GM19035 (cell line): ENCODE results near the gene ADCY7.

Experiments
- ATAC-seq: cut with Tn5 transposase; IDR thresholded peaks from one replicate; pipeline ENCODE4 v1.9.1; 2021; ENCODE audit not compliant: unreplicated experiment

The ADCY7 gene

DNA sequence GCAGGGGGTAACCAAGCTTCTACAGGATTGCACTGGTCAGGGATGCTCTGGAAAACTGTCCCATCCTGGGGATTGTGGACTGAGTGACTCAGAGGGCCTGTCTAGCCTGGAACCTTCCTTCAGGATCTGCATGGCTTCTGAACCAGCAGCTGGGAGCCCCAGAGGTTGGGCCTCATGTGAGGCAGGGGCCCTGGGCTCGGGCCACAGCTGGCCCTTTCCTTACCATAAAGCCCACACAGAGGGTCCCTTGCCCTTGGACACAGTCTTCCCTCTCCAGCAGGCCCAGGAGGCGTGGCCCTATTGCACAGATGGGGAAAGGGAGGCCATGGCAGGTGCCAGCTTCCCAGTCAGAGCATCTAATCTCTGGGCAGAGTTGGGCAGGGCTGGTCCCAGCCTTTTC, 30.5 kb downstream of the ADCY7 start:
- ATAC-seq: no peak

GRCh38 chr16:50297301-50298074, 31.1 kb downstream of the ADCY7 start:
- ATAC-seq: no peak

DNA sequence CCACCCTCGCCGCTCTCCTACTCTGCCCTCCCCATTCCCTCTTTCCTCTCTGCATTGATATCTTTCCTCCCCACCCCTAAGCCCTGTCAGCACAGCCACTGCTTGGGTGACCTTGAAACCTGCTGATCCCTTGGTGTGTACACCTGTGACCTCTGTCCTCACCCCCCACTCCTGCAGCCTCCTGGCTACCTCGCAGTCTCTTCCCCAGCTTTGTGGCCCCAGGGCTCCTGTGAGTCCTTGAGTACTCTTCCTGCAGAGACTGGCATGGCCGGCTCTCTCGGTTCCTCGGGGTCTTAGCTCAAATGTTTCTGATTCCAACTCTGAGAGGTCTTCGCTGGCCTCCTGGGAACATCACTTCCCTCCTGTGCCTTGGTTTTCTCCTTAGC, 31.7 kb downstream of the ADCY7 start:
- no peak for ATAC-seq

DNA sequence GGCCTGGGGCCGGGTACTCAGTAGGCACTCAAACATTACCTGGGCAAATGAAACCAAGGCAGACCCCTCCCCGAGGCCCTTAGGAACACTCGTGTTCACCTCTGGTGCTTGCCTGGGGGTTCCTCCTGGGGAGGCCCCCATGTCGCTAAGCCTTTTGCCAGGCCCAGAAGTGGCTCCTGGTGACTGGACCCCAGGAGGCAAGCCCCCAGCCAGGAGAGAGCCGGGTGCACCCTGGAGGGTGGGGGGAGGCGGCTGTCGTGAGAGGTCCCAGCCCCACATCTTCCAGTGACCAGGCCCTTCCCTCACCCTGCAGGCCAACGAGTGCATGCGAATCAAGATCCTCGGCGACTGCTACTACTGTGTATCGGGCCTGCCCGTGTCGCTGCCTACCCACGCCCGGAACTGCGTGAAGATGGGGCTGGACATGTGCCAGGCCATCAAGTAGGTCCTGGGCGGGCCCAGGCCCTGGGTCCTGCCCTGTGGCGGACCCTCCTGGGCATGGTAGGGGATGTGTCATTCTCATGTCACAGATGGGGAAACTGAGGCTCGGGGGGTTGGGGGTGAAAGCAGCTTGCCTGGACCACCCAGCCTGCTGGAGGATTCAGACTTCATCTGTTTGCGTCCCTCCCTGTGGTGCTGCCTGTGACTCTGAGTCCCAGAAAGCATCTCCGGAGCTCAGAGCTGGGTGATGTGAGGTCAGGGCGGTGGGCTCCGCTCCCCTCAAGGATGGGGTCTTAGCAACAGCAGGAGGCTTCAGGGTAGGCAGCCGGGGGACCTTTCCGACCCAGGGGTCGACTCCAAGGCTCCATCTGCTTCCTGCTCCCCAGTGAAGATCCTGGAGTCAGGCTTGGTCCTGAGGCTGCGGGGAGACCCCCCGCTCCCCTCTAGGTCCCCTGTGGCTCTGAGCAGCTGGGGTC, 32.5 kb downstream of the ADCY7 start:
- no peak for ATAC-seq

DNA sequence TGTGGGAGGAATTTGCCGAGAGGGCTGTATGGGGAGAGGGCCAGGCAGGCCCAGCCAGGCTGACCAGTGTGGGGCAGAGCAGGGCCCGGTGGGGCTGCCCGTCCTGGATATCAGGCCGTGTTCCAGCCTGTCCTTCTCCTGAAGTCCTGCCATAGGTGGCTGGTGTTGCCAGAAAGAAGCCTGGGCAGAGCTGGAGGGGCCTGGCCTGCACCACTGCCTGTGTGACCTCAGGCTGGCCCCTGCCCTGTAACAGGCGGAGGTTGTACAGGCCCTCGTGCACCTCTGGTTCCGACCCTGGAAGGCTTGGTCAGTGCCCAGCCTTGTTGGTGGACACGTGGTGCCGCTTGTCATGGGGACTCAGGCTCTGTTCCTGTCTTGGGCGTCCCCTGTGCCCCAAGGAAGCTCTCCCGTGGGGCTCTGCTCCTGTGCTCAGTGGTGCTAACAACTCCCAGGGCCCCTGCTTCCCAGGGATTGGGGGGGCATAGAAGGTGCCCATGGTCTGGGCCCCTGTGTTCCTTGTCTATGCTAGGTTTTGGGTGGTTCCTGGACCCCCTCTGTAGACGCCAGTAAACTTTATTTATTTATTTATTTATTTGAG, 33.3 kb downstream of the ADCY7 start:
- no peak for ATAC-seq

DNA sequence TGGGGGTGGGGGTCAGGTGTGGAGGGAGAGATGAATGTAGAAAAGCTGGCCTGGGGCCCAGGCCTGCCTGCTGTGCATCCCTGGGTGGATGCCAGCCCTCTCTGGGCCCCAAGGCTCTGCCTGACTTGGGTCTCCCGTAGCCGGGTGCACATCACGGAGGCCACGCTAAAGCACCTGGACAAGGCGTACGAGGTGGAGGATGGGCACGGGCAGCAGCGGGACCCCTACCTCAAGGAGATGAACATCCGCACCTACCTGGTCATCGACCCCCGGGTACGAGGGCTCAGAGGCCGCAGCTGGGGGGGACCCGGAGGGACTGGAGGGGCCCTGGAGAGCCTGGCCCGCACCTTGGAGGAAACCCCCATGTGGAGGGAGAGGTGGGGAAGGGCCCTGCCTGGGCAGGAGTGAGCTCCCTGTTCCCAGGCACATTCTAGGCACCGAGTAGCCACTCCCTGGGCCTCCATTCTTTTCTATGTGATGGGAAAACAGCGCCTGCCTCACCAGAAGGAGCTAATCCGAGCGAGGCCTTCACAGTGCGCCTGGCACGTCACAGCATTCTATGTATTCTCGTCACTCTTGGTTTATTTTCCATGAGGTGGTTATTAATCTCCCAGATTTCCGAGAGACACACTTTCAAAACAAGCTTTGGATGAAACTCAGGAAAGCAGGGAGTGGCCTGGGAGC, 34.7 kb downstream of the ADCY7 start:
- ATAC-seq: no peak

- no peak for ATAC-seq
These were observed 35.5 kb downstream of the ADCY7 start for GRCh38 chr16:50301626-50302471.

DNA sequence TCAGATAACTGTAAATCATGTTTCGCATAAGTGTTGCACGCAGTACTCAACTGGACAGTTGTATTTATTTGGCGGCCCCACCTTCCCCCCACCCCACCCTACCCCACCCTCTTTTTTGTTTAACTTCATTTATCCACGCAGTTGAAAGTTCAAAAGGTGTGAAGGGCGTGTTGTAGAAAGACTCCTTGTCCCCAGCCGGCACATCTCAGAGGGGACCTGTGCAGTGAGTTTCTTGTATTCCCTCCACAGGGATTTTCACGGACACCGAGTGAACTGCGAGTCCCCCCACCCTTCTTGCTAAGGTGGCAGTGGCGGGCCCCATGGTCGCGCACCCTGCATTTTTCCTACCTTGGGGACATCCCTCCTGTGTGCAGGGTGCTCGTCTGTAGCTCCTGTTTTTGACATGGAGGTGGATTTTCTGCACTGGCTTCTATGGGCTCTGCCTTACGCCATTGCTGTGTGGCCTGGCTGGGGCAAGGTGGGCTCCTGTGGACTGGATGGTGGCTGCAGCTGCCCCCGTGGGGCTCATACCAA, 36.2 kb downstream of the ADCY7 start:
- no peak for ATAC-seq

DNA sequence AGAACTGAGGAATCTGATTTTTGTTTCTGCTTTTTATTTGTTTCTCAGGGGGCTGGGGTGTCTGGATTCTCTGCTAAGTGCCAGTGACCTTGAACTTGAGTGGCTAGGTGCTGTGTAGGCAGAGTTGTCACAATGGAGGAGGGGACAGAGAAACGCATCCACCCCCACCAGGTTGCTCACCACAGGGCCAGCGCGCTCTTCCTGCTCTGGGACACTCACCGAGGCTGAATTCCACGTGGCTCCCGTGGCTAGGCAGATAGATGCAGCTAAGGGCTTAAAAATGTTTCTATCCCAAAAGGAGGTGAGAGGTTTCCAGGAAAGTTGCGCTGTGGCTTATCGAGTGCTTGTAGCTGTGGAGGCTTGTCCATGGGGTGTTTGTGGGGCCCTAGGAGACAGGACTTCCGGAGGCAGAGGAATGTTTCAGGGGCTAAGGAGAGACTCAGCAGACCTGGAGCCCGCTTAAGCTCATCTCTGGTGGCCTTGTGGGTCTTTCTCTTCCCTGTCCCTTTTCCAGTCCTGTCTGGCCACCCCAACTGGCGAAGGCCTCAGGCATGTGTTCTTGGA, 36.8 kb downstream of the ADCY7 start:
- no peak for ATAC-seq

DNA sequence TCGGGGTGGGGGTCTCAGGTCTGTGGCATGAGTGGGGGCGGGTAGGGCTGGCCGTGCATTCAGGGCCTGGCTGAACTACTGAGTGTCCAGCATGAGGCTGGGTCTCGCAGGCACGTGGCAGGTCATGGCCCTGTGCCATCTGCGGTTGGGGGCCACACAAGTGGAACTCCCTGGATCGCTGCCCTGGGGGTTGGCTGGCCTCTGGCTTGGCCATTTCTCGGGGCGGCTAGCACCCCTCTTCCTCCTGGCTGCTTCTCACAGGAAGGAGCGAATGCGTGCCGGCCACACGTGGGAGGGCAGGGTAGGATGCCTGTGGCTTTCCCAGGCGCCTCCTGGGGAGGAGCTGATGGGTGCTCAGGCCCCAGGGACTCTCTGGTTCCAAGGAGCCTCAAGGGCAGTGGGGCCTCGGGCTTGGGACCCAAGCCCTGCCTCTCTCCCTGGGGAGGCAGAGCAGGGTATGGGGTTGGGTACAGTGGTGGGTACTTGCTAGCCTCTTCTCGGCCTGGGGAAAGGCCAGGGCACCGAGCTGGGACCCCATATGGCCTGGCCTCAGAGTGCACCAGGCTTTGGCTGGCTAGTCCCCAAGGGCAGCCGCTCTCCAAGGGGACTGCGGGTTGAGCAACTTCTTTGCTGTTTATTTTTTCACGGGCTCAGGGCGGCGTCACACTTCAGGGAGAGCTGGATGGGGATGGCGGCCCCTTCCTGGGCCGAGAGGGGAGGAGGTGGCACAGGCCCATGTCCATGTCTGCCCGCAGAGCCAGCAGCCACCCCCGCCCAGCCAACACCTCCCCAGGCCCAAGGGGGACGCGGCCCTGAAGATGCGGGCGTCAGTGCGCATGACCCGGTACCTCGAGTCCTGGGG, 37.5 kb downstream of the ADCY7 start:
- no peak for ATAC-seq

GRCh38 chr16:50304467-50305440, 38.4 kb downstream of the ADCY7 start:
- ATAC-seq: no peak

GRCh38 chr16:50305441-50306061, 39.2 kb downstream of the ADCY7 start:
- ATAC-seq: no peak

DNA sequence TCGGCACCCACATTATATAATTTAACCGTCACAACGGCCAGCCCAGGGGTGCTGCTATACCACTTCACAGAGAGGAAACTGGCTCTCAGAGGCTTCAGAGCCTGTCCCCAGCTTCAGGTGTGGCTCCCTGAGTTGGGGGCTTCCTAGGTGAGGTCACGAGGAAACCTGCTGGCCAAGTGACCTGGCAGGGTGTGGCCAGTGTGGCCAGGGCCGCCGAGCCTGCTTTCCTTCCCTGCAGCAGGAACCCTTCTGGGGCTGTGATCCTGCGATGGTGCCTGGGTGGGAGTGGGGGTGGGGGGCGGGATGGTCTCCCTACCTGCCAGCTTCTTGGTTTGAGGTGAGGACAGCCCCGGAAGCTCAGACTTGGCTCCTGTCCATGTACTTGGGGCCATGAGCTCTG, 39.9 kb downstream of the ADCY7 start:
- no peak for ATAC-seq

- no peak for ATAC-seq
These were observed 42.0 kb downstream of the ADCY7 start for GRCh38 chr16:50308237-50308965.

DNA sequence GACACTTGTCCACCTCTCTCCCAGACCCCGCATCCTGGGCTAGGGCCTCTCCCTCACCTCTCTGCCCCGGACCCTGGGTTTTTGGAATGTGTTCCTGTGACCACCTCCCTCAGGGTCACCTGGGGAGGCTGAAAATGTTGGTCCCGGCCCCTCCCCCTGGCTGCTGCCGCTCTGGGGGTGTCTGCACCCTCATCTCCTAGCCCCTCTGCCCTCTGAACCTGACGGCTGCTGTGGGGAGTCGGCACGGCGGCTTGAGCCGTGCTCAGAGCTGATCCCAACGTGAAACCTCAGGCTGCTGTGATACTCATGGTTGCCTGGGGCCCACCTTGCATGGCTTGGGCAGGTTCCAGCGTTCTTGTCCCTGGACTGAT, 42.8 kb downstream of the ADCY7 start:
- ATAC-seq: no peak

DNA sequence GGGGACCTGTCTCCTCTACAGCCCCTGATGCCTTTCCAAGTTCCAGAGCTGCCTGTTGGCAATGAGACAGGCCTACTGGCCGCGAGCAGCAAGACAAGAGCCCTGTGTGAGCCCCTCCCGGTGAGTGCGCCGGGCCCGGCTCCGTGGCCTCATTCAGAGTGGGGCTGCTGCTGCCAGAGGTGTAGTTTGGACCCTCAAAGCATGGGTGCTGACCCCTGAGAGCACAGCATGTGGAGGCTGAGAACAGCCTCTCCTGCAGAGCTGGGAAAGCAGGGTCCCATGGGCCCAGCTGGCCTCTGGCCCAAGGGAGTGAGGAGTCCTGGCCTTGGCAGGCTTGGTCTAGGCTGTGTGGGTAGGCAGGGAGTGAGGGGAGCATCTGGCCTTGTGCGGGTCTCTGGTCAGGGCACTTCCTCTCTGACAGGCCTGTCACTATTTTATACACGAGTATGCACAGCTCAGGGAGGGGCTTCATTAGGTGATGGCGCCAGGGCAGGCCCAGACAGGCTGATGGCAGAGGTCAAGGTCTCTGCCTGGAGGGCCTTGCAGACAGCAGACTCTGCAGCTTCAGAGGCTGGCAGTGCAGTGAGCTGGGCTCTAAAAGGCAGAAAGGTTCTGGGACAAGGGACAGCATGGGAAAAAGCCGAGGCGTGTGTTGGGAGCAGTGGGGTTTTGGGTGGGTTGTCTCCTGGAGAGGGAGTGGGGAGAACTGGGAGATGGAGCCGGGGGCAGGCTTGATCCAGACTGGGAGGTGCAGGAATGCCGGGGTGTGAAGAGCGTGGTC, 43.4 kb downstream of the ADCY7 start:
- ATAC-seq: no peak
